GM19238 (cell line): ENCODE results near the gene DYNC1H1.
A peak's percentile ranks its signal among the peaks of the same experiment; 100 is the strongest.
"Not testable (repeated sequence)": the region's sequence is repeated elsewhere in the genome, so short reads cannot be mapped to it uniquely, and the experiment has no call there.

Source experiments
- DNase-seq: peaks from one replicate; pipeline ENCODE4 v3.0.0; 2011; ENCODE audit warnings: low spot score; ENCODE audit not compliant: insufficient read length

Gene DYNC1H1

GRCh38 chr14:102063808-102064429, 99.5 kb downstream of the DYNC1H1 start:
- DNase-seq = no peak

GRCh38 chr14:102064590-102064989, 100.2 kb downstream of the DYNC1H1 start:
- not testable (repeated sequence) for DNase-seq

DNA sequence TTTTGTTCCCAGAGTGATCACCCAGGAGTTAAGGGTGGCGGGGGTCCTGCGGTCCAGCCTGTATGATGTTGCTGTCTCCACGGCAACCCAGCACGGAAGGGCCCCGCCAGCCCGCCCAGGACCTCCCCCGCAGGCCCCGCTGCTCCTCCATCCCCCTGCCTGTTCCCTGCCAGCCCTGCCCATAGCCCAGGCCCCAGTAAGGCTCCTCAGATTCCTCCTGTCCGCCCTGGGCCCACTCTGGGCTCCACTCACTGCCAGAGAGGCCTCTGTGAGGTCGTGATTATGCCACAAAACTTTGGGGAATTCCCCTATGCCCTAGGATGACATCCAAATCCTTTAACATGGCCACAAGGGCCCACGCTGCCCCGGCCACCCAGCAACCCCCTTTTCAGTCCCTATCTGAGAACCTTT, 101.7 kb downstream of the DYNC1H1 start:
- DNase-seq = no peak

DNA sequence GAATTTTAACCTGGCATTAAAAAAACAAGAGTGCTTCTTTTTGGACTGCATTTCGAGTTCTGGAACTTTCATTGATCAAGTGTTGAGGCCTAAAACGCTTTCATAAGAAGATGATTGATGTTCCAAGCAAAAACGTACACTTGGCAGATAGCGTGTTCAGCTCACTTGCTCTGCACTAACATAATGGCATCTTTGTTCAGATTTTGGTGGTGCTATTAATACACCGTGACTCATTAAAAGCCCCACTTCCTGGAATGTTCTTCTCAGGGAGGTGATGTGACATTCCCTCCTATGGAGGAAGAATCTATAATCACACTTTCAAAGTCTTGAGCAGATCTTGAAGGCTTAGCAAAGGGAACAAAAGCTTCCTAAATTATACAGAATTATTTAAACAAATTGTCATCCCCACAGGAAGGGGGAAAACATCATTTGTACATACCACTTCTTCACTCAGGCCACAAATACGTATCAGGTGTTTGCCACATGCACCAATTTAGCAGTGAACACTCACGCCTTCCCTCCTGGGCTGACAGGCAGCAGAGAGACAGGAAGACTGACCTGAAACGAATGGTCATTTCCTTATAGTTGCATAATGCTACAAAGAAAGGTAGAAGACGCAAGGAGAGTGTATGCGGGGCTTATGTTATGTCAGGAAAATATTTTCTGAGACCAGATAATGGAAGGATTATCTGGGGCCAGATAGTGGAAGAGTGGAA, 107.1 kb downstream of the DYNC1H1 start:
- DNase-seq = no peak

- DNase-seq = no peak
Observed at GRCh38 chr14:102074415-102074964, 110.1 kb downstream of the DYNC1H1 start.

GRCh38 chr14:102075155-102075554, 110.8 kb downstream of the DYNC1H1 start:
- no peak for DNase-seq

DNA sequence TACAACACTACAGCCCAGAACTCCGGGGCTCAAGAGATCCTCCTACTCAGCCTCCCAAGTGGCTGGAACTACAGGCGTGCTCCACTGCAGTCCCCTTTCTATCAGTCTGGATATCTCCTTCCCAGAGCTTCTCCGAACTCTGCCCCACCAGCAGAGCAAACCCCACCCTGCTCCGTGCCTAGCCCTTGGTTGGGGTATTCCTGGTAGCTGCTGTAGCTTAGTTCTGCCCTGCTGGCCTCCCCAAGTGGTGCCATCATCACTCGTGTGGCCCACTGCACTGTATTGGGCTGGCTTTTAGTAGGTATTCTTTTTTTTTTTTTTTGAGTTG, 113.0 kb downstream of the DYNC1H1 start:
- DNase-seq = no peak

GRCh38 chr14:102078361-102078791, 114.0 kb downstream of the DYNC1H1 start:
- not testable (repeated sequence) for DNase-seq

DNA sequence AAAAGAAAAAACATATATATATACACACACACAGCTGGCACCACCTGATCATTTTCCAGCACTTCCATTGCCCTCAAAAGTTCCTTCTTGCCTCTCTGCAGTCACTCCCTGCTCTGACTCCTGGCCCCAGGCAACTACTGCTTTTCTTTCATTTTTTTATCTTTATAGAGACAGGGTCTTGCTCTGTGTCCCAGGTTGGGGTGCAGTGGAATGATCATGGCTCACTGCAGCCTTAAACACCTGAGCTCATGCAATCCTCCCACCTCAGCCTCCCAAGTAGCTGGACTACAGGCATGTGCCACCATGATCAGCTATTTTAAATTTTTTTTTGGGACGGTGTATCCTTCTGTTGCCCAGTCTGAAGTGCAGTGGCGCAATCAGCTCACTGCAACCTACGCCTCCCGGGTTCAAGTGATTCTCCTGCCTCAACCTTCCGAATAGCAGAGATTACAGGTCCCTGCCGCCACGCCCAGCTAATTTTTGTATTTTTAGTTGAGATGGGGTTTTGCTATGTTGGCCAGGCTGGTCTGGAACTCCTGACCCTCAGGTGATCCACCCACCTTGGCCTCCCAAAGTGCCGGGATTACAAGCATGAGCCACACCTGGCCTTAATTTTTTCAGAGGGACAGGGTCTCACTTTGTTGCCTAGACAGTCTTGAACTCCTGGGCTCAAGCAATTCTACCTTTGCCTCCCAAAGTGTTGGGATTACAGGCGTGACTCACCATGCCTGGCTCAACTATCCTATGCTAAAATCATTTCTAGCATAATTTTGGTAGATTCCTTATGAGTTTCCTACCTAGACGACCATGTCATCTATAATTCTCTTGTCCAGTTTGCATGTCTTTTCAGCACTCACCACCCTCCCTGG, 114.7 kb downstream of the DYNC1H1 start:
- DNase-seq = no peak

GRCh38 chr14:102079700-102079979, 115.3 kb downstream of the DYNC1H1 start:
- DNase-seq = no peak

DNA sequence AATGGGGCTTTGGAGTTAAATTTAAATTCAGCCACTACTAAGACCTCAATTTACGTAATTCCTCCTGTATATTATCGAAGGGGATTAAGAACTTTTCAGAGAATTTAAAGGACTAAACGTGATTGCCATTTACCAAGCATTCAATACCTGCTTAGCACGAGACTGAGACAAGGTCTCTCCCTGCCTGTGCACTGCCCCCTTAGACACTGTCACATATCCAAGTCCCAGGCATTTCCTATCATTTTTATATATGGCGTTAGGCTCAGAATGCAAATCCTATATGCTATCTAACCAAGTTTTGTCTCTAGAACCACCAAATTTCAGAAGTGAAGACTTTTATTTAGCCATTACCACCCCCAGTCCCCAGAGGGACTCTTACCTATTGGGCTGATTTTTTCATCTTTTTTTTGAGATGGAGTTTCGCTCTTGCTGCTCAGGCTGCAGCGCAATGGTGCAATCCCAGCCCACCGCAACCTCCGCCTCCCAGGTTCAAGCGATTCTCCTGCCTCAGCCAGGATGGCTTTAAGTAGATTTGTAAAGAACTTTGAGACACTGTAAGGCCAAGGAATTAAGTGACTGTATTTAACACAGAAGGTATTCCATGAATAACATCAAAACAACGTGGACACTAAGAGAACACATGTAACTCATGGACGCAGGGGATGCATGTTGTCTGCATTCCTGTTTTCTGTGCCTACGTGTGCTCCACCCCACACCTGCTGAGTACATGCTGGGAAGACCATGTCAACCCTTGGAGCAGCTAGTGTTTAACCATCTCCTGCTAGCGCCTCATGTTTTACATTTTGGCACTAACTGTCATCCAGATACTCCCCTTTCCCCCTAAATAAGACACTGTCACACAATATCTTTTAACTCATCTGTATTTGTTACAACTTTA, 116.1 kb downstream of the DYNC1H1 start:
- no peak for DNase-seq

DNA sequence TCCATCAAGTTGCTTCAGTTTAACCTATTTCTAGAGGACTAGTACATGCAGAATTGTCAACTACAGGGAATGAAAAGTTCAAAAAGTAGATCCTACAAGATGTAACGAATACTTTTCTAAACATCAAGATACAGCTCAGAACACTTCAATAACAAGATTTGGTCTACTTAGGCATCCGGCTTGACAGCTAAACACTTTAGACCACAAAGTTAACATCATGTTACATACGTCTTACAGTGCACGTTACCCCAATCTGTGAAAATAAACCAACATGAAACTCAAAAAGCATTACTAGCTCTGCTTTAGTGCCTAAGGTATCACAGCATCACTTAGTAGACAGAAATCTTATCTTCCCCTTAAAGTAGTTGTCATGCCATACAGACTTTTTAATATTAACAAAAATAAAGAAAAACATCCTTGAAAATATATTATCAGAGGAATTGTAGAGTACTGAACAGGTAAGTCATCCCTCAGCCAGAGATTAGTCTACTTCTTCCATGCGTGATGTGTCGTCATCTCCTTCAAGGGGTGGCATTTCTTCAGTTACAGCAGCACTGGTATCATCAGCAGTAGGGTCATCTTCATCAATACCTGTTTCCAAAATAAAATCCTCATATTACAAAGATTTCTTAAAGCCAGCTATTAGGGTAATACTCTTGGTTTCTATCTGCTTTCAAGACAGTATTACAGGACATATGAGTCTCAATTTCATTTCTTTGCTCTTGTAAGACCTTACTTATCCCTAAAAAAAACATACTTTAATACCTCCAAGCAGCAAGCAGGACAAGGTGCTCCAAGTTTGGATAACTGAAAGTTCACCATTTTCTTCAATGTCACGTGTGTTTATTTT, 117.1 kb downstream of the DYNC1H1 start:
- DNase-seq = no peak

DNA sequence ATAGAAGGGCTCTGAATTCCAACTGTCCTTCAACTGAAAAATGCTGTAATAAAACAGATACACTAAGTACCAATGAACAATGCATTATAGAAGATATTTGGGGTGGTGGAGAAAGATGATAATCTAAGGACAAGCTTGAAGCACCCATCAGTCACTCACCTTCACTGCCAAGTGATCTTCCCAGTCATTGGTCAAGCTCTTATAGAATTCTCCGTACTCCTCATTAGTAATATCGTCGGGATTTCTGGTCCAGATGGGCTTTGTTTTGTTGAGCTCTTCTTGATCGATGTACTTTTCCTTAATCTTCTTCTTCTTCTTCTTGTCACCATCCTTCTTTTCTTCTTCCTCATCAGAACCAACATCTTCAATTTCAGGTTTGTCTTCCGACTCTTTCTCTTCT, 120.1 kb downstream of the DYNC1H1 start:
- DNase-seq = not testable (repeated sequence)

DNA sequence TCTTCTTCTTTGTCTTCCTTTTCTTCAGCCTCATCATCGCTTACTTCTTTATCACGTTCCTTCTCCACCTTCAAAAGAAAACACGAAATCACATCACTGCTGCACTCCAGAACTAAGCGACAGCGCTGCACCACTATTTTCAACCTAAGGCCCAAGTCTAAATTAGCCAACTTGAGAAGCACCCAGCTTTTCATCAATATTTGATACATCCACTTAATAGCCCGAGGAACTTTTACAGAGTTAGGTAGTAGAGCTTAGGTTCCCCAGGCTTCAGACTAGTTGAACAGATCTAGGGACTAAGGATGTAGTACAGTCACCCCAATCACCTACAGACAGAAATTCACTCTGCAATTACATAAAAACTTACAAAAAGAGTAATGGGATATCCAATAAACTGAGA, 120.6 kb downstream of the DYNC1H1 start:
- DNase-seq = no peak

DNA sequence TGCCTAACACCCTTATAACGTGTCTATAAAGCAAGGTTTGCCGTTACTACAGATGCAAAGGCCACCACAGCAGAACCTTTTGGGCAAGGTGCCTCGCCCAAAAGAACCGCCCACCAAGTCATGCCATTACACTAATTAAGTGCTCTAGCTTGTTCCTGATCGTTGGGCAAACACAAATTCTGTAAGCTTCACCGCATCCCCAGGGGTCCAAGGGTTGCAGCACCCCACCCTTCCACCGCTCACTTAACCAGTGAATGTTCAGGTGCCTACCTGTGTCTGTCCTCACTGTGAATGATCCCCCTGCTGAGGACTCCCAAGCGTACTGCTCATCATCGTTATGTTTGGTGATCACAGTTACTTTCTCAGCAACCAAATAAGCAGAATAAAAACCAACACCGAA, 121.1 kb downstream of the DYNC1H1 start:
- no peak for DNase-seq

GRCh38 chr14:102085948-102086708, 121.8 kb downstream of the DYNC1H1 start:
- peak; percentile 53 for DNase-seq

- no peak for DNase-seq
Observed at GRCh38 chr14:102086709-102086971, 122.3 kb downstream of the DYNC1H1 start.

GRCh38 chr14:102086972-102087761, 122.8 kb downstream of the DYNC1H1 start, which contains the start of gene HSP90AA1:
HSP90AA1 (minus strand) TSS chr14:102087044; CDS start chr14:102086378, 666 bp downstream.
- DNase-seq = peak; percentile 95

GRCh38 chr14:102087762-102088011, 123.3 kb downstream of the DYNC1H1 start:
- no peak for DNase-seq
